Parathyroid adenoma (tissue), 2 donors: ENCODE data around the gene PARP12.

Experiments
- H2AFZ ChIP-seq: fragments of 300-600 bp; sonication (generic); one replicate; pipeline ENCODE4 v1.7.0; 2017; ENCODE audit warnings: antibody characterized with exemption, mild to moderate bottlenecking
- H3K27ac ChIP-seq: fragments of 300-600 bp; sonication (generic); one replicate; pipeline ENCODE4 v1.7.0; 2017
- H3K27me3 ChIP-seq: fragments of 300-600 bp; sonication (generic); one replicate; pipeline ENCODE4 v1.7.0; 2017; ENCODE audit warnings: low read length; ENCODE audit not compliant: control insufficient read depth, insufficient read depth
- H3K36me3 ChIP-seq: fragments of 300-600 bp; sonication (generic); one replicate; pipeline ENCODE4 v1.7.0; 2017; ENCODE audit warnings: low read length; ENCODE audit not compliant: control insufficient read depth, insufficient read depth
- H3K4me1 ChIP-seq: fragments of 300-600 bp; sonication (generic); one replicate; pipeline ENCODE4 v1.7.0; 2017; ENCODE audit warnings: control low read depth
- H3K4me2 ChIP-seq: fragments of 300-600 bp; sonication (generic); one replicate; pipeline ENCODE4 v1.7.0; 2017; ENCODE audit warnings: low read length
- H3K4me3 ChIP-seq: fragments of 300-600 bp; sonication (generic); one replicate; pipeline ENCODE4 v1.7.0; 2017; ENCODE audit warnings: low read depth, low read length
- H3K79me2 ChIP-seq: fragments of 300-600 bp; sonication (generic); one replicate; pipeline ENCODE4 v1.7.0; 2017; ENCODE audit warnings: control low read depth
- H3K9ac ChIP-seq: fragments of 300-600 bp; sonication (generic); one replicate; pipeline ENCODE4 v1.7.0; 2017; ENCODE audit warnings: mild to moderate bottlenecking
- H3K9me3 ChIP-seq: fragments of 300-600 bp; sonication (generic); one replicate; pipeline ENCODE4 v1.7.0; 2017; ENCODE audit warnings: low read length; ENCODE audit not compliant: control insufficient read depth
- TF ChIP-seq, protein P1 (sequence below): fragments of 300-600 bp; sonication (generic); IDR thresholded peaks from one replicate; pipeline ENCODE4 v1.7.0; 2017; ENCODE audit warnings: antibody characterized with exemption, mild to moderate bottlenecking
- donor health status: primary hyperparathyroidism.

PARP12 gene

DNA sequence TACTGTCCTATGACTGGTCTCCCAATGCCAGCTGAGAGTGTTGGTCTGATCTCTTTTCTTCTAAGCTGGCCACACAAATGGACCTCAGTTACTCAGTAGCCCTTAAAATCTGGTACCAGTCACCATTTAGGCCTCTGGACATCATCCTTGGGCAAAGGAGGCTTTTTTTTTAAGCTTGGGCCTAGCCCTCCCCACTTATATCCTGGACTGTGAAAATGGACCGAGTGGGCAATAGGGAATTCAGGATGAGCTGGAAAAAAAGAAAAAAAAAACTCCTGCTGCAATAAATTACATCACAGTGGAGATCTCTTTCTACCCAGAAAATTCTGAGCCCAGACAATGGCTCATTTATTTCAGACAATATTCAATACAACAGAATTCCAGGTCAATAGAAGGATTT is 68.4 kb downstream of the PARP12 start:
- Histone ChIP-seq H2AFZ (no peak overlapping the region), H3K9ac (no peak overlapping the region), H3K36me3 (no peaks in the 10 kb centered on the region), H3K9me3 (no peaks in the 10 kb centered on the region), H3K4me3 (no peak overlapping the region), H3K79me2 (no peaks in the 10 kb centered on the region), H3K4me1 (peaks cover 4% of the 10 kb centered on the region), H3K27me3 (no peaks in the 10 kb centered on the region), H3K4me2 (no peak overlapping the region), H3K27ac (no peak overlapping the region)
- TF ChIP-seq, protein P1, sequence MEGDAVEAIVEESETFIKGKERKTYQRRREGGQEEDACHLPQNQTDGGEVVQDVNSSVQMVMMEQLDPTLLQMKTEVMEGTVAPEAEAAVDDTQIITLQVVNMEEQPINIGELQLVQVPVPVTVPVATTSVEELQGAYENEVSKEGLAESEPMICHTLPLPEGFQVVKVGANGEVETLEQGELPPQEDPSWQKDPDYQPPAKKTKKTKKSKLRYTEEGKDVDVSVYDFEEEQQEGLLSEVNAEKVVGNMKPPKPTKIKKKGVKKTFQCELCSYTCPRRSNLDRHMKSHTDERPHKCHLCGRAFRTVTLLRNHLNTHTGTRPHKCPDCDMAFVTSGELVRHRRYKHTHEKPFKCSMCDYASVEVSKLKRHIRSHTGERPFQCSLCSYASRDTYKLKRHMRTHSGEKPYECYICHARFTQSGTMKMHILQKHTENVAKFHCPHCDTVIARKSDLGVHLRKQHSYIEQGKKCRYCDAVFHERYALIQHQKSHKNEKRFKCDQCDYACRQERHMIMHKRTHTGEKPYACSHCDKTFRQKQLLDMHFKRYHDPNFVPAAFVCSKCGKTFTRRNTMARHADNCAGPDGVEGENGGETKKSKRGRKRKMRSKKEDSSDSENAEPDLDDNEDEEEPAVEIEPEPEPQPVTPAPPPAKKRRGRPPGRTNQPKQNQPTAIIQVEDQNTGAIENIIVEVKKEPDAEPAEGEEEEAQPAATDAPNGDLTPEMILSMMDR, result no peak

DNA sequence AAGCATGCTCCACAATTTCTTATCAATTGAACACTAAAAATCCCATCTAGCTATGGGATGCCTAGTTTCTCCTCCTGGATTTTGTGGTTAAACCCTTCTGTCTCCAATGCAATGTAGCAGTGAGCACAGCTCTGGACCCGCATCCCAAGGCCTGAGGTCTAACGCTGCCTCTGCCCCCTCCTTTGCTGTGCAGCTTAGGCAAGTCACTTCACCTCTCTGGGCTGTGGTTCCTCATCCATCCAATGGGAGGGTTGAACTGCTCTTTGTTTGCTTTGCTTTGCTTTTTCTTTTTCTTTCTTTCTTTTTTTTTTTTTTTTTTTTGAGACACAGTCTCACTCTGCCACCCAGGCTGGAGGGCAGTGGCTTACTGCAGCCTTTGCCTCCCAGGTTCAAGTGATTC is 69.2 kb downstream of the PARP12 start:
- TF ChIP-seq, protein P1, result no peak
- no peak overlapping the region for H2AFZ ChIP-seq

DNA sequence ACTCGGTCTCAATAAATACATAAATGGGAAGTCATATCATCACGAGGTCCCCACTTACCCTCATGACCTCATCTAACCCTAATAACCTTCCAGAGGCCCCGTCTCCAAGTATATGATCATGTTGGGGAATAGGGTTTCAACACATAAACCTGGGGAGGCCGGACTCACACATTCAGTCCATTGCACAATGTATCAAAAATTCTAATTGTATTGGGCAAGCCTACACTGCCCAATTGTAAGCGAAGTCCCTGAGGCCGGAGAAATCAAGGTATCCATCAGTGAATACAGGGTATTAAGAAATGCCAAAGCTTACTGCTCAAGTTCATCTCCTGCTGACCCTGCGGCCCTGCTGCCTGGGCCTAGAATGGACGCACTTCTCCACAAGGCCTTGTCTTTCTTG is 69.6 kb downstream of the PARP12 start:
- TF ChIP-seq, protein P1, result no peak
- H3K27ac ChIP-seq, result no peak overlapping the region

More for the DNA sequence above, 69.2 kb downstream of the PARP12 start:
- H3K4me1 ChIP-seq, result peaks cover 4% of the 10 kb centered on the region
- H3K9me3 ChIP-seq, result no peaks in the 10 kb centered on the region
- H3K36me3 ChIP-seq, result no peaks in the 10 kb centered on the region
- H3K79me2 ChIP-seq, result no peaks in the 10 kb centered on the region
- no peak overlapping the region for H3K9ac ChIP-seq
- H3K27me3 ChIP-seq, result no peaks in the 10 kb centered on the region
- H3K4me3 ChIP-seq, result no peak overlapping the region
- no peak overlapping the region for H3K4me2 ChIP-seq
- H3K27ac ChIP-seq, result no peak overlapping the region

DNA sequence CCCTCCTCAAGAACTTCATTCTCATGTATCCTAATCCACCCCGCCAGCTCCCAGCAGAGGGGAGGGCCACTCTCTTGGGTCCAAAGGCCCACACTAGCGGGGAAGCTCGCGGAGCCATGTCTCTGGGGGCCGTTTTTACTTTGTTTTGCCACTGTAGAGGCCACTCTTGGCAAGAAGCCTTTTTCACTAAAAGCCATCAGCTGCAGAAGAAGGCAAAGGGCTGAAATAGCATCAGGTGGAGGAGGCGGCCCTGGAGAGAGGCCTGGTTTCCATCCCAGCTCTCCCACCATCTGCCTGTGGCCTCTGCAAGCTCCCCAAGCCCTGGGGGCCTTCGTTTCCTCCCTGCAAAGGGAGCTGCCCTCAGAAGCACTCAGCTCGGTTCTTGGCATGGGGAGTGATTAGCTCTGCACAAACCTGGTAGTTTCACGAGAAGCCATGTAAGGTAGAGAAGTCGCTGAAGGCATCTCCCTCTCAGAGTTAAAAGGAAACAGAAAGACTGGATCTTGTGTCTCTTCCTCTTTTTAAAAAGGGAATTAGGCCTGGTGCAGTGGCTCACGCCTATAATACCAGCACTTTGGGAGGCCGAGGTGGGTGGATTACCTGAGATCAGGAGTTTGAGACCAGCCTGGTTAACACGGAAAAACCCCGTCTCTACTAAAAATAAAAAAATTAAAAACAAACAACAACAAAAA is 70.3 kb downstream of the PARP12 start:
- Histone ChIP-seq H3K79me2 (no peaks in the 10 kb centered on the region), H3K4me1 (peaks cover 4% of the 10 kb centered on the region), H3K4me3 (no peak overlapping the region), H3K27ac (no peak overlapping the region), H3K9me3 (no peaks in the 10 kb centered on the region), H3K36me3 (no peaks in the 10 kb centered on the region), H3K27me3 (no peaks in the 10 kb centered on the region), H2AFZ (no peak overlapping the region), H3K4me2 (no peak overlapping the region), H3K9ac (no peak overlapping the region)
- TF ChIP-seq, protein P1, result no peak

More for the DNA sequence above, 69.6 kb downstream of the PARP12 start:
- H3K79me2 ChIP-seq, result no peaks in the 10 kb centered on the region
- H3K27me3 ChIP-seq, result no peaks in the 10 kb centered on the region
- no peak overlapping the region for H3K4me3 ChIP-seq
- H3K9ac ChIP-seq, result no peak overlapping the region
- H2AFZ ChIP-seq, result no peak overlapping the region
- H3K4me2 ChIP-seq, result no peak overlapping the region
- peaks cover 4% of the 10 kb centered on the region for H3K4me1 ChIP-seq
- no peaks in the 10 kb centered on the region for H3K36me3 ChIP-seq
- H3K9me3 ChIP-seq, result no peaks in the 10 kb centered on the region

DNA sequence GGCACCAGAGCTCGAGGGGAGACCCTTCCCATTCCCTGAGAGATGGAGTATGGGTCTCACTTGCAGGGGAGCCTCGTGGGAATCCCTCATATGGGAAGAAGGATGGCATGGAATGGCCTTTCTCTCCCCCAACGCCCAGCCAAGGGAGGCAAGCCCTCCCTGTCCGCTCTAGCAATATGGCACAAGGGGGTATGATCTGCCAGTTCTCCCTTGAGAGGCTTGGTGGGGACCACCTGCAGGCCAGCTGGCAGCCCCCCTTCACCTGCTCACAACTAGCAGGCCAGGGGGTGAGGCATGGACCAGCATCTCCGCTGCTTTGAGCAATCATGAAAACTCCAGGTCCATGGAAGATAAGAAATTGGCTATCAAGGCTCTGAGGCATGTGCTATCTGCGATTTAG is 70.8 kb downstream of the PARP12 start:
- TF ChIP-seq, protein P1, result no peak
- Histone ChIP-seq H2AFZ (no peak overlapping the region), H3K4me2 (no peak overlapping the region), H3K9ac (no peak overlapping the region), H3K79me2 (no peaks in the 10 kb centered on the region), H3K4me3 (no peak overlapping the region), H3K27me3 (no peaks in the 10 kb centered on the region), H3K36me3 (no peaks in the 10 kb centered on the region), H3K4me1 (peaks cover 4% of the 10 kb centered on the region), H3K9me3 (no peaks in the 10 kb centered on the region), H3K27ac (no peak overlapping the region)
